Activated T-cell treated with anti-CD3 and anti-CD28 coated beads for 1 hour (primary cell): ENCODE measurements around the gene VASH2.
"Not testable (repeated sequence)": the region's sequence is repeated elsewhere in the genome, so short reads cannot be mapped to it uniquely, and the experiment has no call there.

ENCODE experiments used
- DNase-seq: peaks from one replicate; pipeline ENCODE4 v3.0.0-alpha.2; 2020; ENCODE audit warnings: low read depth

VASH2 gene

DNA sequence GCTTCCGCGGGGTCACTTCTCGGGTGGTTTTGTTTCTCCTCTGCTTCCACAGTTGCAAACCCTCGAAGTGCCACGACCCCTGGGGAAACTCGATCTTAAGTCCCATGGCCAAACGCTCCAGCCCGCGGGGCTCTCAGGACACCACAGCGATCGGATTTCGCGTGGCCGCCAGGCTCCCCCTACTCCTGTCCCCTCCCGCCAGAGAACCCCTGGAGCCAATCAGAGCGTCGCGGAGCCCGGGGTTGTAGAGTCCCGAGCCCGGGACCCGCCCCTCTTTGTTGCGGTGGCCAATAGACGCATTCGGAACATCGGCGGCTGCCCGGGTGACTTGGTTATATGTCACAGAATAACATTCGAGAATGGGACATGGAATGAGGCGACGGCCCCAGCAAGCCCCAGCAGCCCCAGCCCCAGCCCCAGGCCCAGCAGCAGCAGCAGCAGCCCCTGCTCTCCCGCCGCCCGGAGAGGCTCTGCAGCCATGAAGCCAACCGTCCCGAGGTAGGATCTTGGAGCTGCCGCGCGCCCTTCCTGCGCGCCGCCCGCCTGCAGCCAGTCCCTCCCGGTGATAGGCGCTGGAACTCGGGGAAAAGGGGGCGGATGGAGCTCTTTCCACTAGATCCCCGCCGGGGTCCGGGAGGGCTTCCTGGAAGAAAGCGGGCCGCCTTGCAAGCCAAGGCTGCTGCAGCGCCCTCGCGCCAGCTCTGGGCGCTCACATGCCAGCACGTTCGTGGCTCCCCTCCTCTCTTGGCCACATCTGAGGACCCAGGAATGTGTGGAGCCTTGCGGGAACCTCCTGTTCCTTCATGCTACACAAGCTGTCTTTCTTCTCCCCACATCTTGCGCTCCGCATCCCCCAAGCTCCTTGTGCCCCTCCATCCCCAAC lies at the start of gene VASH2:
VASH2 (plus strand) TSS at position 299 of the 883 bp plus-strand sequence. CDS start 1,002 bp downstream, outside the sequence.
- peak; percentile 37 for DNase-seq

DNA sequence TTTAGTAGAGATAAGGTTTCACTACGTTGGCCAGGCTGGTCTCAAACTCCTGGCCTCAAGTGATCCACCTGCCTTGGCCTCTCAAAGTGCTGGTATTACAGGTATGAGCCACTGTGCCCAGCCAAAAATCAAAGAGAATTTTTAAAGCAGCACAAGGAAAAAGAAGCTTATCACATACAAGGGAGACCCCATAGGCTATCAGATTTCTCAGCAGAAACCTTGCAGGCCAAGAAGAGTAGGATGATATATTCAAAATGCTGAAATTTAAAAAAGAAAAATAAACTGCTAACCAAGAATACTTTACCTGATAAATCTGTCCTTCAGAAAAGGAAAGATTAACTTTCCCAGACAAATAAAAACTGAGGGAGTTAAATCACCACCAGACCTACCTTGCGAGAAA lies 49.1 kb upstream of the VASH2 start:
- DNase-seq, result no peak

GRCh38 chr1:212902054-212902453 lies 48.3 kb upstream of the VASH2 start:
- no peak for DNase-seq

DNA sequence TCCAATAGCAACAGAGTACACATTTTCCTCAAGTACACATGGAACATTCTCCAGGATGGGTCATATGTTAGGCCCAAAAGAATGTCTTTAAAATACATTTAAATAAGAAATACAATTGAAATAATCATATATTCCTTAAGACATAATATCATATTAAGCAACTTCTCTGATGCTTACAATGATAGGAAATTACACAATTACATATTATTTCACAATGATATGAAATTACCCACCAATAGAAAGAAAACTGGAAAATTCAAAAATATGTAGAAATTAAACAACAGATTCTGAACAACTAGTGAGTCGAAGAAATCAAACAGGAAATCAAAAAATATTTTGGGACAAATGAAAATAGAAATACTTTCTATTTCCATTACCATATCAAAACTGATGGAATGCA lies 46.7 kb upstream of the VASH2 start:
- no peak for DNase-seq

DNA sequence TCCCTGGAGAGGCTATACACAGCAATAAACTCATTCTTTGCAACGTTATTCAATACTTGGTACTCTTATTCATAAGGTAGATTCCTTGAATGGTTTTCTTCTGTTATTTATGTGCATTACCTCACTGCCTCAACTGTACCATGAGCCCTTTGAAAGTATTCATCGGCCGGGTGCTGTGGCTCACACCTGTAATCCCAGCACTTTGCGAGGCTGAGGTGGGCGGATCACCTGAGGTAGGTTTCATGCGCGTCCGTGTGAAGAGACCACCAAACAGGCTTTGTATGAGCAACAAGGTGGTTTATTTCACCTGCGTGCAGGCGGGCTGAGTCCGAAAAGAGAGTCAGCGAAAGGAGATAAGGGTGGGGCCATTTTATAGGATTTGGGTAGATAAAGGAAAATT lies 42.3 kb upstream of the VASH2 start:
- not testable (repeated sequence) for DNase-seq

GRCh38 chr1:212908971-212909370 lies 41.4 kb upstream of the VASH2 start:
- no peak for DNase-seq

DNA sequence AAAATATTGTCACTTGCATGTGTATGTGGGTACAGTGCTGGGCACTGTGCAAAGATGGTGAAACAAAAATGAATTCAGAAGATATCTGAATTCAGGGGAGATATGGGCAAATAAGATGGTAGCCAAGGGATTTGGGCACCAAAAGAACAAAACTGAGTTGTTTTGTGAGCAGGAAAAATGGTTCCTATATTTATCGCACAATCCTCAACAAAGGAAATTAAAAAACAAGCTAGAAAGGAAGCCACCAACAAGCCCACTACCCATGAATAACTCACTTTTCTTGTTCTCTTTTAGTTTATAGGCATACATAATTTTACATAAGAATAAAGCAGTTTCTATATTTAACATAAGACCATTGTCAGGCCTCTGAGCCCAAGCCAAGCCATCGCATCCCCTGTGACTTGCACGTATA lies 40.7 kb upstream of the VASH2 start:
- no peak for DNase-seq

GRCh38 chr1:212910213-212910612 lies 40.1 kb upstream of the VASH2 start:
- DNase-seq, result not testable (repeated sequence)

GRCh38 chr1:212913638-212914037 lies 36.7 kb upstream of the VASH2 start:
- DNase-seq, result not testable (repeated sequence)

- not testable (repeated sequence) for DNase-seq
These were observed 36.2 kb upstream of the VASH2 start for GRCh38 chr1:212914110-212914509.

GRCh38 chr1:212914789-212915188 lies 35.6 kb upstream of the VASH2 start:
- no peak for DNase-seq

- DNase-seq, result no peak
These were observed 34.9 kb upstream of the VASH2 start for GRCh38 chr1:212915245-212916091.

DNA sequence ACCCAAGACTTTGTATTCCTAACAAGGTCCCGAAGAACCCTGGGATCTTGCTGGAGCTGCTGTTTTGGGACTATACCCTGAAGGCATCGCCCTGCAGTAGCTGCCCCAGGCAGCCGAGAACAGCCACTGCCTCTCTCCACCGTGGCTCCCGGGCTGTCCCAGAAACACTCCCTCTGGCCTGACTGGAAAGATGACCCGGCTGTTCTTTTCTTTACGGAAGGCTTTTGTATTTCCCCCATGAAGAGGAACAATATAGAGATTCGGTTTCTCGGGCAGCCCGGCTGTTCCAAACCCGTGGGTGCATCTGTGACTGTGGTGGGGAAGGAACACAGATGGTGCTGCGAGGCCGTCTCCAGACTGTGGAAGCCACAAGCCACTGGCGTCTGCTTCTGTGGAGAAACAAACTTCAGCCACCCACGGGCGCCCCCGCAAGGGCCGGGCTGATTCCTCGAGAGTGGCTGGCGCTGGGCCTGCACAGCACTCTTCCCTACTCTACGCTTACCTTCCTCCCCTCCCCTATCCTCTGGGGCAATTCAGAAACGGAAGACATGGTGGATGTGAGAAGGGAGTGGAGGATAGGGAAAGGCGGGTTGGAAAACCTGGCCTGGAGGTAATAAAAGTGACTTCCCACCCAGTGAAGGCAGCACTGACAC lies 33.7 kb upstream of the VASH2 start:
- DNase-seq, result no peak

DNA sequence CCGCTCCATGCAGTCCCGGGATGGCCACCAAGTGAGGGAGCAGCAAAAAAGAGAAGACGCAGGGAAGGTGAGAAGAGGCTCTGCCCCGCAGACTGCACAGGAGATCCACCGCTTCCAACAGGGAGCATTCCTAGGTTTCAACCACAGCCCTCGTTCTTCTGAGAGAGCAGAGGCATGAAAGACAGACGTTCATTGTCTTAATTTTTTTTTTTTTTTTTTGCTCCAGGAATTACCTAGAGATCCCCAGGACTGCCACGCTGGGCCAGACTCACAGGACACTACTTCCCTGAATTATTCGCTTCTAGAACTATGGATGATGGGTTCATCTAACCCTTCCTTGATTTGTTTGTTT lies 33.2 kb upstream of the VASH2 start:
- no peak for DNase-seq

DNA sequence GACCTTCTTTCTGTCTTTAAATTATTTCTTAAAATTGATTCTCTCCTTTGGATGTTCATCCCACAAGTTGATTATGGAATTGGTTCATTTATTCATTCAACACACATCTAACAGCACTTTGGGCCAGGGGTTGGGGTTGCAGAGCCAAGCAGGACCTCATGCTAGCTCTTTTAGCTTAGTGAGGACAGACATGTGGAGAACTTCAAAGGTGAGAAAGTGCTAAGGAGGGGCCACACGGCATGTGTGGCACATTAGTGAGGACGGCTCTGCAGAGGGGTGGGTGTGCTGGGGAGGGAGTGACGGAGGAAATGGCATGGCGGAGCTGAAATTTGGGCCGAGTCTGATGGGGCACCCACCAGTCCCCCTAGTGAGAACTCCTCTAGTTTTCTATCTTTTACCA lies 32.5 kb upstream of the VASH2 start:
- DNase-seq, result no peak

DNA sequence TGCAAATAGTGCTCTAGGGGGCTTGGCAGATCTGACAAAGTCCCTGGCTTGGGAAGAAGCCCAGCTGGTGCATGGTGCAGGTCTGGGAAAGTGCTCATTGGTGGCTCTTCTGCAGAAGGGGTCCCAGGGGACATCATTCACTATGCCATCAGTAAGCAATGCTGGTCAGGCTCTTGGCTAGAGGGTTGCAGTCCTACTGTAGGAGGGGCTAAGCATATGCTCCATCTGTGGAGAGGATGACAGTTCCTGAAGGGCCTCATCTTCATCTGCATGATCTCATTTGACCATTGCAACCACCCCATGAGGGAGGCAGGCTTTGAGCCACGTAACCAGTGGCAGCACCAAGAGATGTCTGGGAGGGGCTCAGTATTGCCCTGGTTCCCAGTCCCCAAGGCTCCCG lies 31.5 kb upstream of the VASH2 start:
- DNase-seq, result no peak

DNA sequence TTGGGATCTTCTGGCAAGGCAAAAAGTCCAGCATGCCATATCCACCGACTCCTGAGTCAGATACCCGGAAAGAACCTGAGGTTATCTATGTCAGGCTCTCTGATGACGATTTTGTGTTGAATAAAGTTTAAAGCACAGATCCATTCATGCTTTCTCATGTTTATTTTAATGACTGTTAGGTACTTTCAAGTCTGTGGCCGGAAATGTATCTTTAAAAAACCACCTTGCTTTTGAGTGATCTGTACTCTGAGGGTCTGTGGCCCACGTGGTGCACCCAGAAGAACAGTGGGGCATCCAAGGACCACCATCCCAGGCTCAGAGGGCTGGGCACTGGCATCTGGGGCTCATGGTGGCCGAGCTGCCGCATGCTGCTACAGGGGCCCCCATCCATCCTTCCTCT lies 30.1 kb upstream of the VASH2 start:
- DNase-seq, result no peak

- no peak for DNase-seq
These were observed 29.4 kb upstream of the VASH2 start for GRCh38 chr1:212920896-212921295.

DNA sequence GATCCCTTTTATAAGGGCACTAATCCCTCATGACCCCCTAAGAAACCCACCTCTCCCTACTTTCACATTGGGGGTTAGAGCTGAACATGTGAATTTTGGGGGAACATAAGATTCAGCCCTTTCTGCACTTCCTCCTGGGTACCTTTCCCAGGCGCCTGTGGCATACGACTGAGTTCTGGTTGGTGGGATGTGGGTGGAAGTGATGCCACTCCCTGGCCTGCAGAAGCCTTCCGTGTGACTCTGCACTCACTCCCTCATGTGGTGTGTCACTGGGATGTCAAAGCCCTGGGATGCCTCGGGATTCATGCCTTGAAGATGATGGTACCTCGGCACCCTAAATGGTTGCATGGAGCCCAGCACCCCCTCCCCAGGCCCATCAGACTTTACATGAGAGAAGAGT lies 28.3 kb upstream of the VASH2 start:
- DNase-seq, result no peak

GRCh38 chr1:212926372-212926771 lies 24.0 kb upstream of the VASH2 start:
- DNase-seq, result no peak

- DNase-seq, result no peak
These were observed 21.7 kb upstream of the VASH2 start for GRCh38 chr1:212928323-212929291.
